Middle frontal gyrus (tissue), 1 donor: Measurements from ENCODE around the gene PRRT1.
"Not testable (repeated sequence)": the region's sequence is repeated elsewhere in the genome, so short reads cannot be mapped to it uniquely, and the experiment has no call there.

Experiments
- DNase-seq: peaks from one replicate; pipeline ENCODE4 v3.0.0-alpha.2; 2015; ENCODE audit warnings: low spot score; ENCODE audit errors: extremely low spot score

Gene PRRT1

DNA sequence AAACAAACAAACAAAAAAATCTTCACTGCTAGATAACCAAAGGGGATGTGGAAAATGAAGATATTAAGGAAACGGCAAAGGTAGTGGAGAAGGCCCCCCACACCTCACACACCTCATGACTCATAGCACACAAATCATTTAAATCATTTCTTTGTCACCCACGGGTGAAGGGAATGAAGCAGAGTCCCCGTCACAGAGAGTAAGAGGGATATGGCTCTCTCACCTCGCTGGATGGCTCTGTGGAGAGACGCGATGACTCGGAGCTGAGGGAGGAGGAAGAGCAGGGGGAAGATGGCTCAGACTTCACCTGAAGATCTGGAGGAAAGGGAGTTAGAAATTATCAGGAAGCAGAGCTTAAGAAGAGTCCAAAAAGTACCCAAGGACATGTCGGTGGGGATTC is 24.9 kb downstream of the PRRT1 start:
- DNase-seq = no peak

DNA sequence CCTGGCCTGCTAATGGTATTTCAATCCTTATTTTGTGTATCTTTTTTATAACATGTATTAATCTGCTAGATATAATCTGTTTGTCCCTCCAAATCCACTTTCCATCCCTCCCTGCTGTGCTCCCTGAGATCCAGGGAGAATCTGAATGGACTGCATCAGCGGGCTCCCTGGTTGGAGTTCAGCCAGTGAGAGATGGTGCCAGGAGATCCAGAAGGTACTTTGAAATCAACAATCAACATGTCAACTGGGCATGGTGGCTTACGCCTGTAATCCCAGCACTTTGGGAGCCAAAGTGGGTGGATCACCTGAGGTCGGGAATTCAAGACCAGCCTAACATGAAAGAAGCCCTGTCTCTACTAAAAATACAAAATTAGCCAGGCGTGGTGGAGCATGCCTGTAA is 28.1 kb downstream of the PRRT1 start:
- no peak for DNase-seq

- no peak for DNase-seq
Measured at GRCh38 chr6:32120573-32121059, 31.1 kb downstream of the PRRT1 start.

- DNase-seq = peak; percentile 72
Measured at GRCh38 chr6:32118782-32119628, 32.7 kb downstream of the PRRT1 start.

DNA sequence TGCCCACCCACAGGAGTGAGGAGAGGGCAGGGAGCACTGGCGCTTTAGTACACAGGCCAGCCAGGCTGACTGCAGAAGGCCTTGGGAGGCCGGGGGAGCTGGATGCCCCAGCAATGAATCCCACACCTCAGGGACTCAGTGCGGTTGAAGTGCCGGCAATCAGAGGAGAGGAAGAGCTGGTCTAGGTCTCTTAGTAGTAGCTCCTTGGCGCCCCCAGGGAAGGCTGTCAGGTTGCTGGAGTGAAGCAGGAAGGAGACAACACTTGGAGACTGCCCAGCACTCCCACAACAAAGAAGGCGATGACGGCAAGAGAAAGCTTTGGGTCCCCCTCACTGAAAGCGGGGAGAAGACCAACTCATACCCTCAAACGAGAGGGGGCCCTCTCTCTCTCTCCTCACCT is 34.3 kb downstream of the PRRT1 start:
- no peak for DNase-seq

- no peak for DNase-seq
Measured at GRCh38 chr6:32116674-32117073, 35.1 kb downstream of the PRRT1 start.

GRCh38 chr6:32115623-32116022 is 36.1 kb downstream of the PRRT1 start:
- no peak for DNase-seq

DNA sequence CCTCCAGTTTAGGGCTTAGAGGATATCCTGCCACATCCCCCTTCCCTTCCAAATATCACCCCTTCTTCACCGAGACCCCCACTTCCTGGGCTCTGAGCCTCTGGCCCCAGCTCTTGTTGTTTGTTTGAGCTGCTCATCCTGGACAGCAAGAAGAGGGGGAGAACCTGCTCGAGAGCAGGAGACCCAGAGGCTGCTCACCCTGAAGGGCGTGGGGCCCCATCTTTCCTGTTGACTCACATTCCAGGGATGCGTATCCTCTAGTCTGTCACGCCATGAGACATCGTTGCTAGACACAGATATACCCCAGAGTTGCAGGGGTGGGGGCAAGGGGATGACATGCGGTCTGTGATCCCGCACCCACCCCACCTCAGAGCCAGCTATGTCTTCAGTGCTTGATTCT is 36.9 kb downstream of the PRRT1 start:
- DNase-seq = no peak

DNA sequence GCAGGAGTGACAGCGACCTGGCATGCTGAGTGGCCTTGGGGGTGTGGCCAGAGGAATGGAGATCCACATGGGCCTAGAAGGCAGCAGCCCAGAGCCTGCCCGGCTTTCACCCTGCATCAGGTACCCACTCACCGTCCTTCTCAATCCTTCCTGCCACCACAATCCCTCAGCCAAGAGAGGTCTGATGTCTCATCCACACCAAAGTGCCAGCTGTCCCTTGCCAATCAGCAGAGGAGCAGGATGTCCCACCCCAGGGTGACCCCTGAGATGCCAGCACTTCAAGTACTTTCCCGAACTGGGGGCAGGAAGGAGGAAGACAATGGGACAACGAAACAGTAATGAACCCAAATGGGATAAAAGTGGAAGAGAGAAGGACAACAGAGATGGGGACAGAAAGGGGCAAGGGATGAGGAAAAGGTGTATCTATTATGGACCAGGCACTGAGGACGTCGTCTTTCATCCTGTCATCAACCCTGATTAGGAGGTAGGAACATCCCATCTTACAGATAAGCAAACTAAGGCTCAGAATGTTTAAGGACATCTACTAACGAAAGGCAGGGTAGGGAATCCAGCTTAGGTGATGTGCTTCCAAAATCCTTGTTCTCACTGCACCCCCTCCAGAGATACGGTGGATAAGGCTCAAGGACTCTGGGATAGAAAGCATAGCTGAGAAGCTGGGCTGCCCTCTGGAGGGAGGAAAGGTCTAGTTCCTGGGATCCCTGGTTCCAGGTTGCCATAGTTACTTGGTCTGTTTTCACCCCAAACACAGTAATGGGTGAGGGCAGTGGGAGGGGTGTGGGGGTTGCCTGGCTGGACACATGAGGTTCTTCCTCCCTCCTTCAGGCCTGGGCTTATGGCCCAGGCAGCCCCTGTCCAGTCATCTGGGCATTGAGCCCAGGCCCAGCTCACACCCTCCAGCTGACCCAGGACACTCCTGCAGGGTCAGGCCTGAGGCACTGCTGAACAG is 38.1 kb downstream of the PRRT1 start:
- no peak for DNase-seq

DNA sequence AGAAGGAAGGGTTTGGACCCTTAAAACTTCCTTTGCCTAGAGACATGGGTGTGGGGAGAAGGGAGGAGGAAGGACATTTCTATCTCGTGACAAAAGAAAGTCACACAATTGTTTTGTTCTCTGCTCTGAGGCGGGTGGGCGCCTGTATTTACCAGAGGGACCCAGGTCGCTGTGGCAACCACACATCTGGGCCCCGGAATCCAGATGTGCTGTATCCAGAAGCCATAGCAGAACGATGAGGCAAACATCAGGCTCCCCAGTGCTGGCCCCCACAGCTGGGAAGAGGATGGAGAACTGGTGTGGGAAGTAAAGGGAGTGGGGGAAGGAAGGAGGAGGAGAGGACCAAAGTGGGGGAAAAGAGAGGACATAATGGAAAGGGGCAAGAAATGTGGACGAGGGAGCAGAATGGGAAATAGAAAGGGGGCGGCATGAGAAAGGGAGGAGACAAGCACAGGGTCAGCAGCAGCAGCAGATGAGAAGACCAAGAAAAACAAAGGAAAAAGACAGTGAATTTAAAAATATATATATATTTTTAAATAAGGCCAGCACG is 39.2 kb downstream of the PRRT1 start:
- no peak for DNase-seq

GRCh38 chr6:32111424-32112066 is 40.2 kb downstream of the PRRT1 start:
- DNase-seq = no peak

GRCh38 chr6:32110632-32111031 is 41.1 kb downstream of the PRRT1 start:
- no peak for DNase-seq

DNA sequence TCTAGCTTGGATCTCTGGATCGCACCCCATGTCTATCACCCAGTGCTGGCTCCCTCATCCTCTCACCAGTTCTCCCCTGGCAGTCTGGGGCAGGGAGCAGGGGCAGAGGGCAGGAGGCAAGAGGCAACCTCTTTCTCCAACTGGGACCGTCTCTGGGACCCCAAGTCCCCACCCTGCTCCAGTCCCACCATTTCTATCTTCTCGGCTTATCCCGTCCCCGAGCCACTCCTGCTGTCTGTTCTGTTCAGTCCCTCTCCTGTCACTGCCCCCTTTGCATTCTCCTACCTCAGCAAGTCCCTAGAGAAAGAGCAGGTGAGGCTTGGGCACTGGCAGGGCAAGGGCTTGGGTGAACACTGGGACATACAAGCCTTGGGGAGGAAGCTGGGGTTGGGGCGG is 42.0 kb downstream of the PRRT1 start:
- no peak for DNase-seq

GRCh38 chr6:32109114-32109764 is 42.5 kb downstream of the PRRT1 start, which contains the start of gene TNXB:
Gene TNXB, minus strand, starts transcription at chr6:32109338. Its CDS starts 11,140 bp downstream, at chr6:32098198.
- DNase-seq = no peak

DNA sequence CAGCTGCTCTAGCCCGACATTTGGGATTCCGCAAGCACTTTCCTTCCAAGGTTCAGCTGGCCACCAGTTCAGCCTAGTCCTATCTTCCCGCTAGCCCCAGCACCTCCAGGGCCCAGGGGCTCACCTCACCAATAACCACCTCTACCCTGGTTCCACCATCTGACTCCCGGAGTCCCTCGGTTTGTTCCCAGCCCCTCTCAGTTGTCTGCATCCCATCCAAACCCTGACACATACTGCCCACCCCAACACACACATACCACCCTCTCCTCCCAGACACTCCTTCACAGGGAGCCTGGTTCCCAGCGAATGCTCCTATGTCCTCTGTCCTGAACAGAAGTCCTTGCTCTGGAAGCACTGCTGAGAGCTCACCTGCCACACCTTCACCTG is 43.0 kb downstream of the PRRT1 start:
- DNase-seq = no peak

DNA sequence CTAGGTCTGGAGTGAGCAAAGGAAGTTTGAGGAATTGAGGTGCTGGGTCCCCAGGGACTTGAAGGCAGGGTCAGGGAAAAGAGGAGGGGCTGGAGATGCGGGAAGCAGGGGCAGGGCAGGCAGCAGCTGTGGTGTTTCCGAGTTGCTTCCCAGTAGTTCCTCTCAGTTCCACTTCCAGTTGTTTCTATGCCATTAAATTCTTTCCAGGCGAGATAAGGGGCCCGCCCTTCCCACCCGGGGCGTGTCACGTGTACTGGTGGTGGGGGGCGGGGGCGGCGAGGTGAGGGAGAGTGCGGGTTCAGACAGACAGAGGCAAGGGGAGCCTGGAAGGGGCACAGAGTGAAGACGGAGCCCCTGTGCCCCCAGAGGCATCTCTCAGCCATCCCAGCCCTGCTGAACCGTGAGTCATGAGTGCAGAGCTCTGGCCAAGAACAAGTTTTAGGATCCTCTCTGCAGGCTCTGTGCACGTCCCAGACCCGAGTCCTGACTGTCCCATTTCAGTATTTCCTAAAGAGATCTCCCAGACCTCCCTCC is 43.6 kb downstream of the PRRT1 start:
- no peak for DNase-seq

DNA sequence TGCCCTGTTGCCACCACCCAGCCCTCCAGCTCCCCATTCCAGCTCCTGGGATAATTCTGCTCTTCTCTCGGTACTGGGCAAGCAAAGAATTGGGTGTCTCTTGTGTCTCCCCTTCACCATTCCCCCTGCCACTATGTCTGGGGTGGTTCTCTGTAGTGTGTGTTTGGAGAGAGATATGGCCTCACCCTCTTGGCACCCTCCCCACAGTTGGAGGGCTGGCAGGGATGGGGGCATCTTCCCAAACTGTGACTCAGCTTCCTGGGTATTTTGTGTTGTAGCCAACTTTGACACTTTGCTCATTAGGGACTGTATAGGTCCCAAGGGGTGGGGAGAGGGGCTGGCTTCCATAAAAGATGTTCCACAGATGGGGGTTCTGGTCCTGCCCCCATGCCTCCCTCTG is 44.3 kb downstream of the PRRT1 start:
- DNase-seq = no peak

GRCh38 chr6:32105433-32105832 is 46.3 kb downstream of the PRRT1 start:
- no peak for DNase-seq

GRCh38 chr6:32102255-32102654 is 49.5 kb downstream of the PRRT1 start:
- DNase-seq = no peak

DNA sequence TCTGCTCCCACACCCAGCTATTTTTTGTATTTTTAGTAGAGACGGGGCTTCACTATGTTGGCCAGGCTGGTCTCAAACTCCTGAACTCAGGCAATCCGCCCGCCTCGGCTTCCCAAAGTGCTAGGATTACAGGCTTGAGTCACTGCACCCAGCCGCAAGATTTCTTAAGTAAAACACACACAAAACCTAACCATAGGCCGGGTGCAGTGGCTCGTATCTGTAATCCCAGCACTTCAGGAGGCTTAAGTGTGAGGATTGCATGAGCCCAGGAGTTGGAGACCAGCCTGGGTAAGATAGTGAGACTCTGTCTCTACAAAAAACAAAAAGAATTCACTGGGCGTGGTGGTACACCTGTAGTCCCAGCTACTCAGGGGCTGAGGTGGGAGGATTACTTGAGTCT is 51.5 kb downstream of the PRRT1 start:
- not testable (repeated sequence) for DNase-seq
